Loucy (cell line): ENCODE data around the gene ZNF423.

Experiments used
- H2AFZ ChIP-seq: fragments of 200-600 bp; sonication (generic); 2 replicates; pipeline ENCODE4 v1.6.0; 2016; ENCODE audit warnings: antibody characterized with exemption, mild to moderate bottlenecking, low read length, moderate library complexity
- H3F3A ChIP-seq: fragments of 200-600 bp; 2 replicates; pipeline ENCODE4 v1.6.0; 2016; ENCODE audit warnings: antibody characterized with exemption, low read depth, mild to moderate bottlenecking
- H3K27me3 ChIP-seq: fragments of 200-600 bp; sonication (generic); 2 replicates; pipeline ENCODE4 v1.6.1; 2014; ENCODE audit warnings: low read length, mild to moderate bottlenecking; ENCODE audit not compliant: insufficient read depth, poor library complexity, severe bottlenecking
- H3K36me3 ChIP-seq: fragments of 200-600 bp; sonication (generic); 2 replicates; pipeline ENCODE4 v1.6.1; 2016; ENCODE audit warnings: low read length; ENCODE audit not compliant: insufficient read depth
- H3K4me1 ChIP-seq: fragments of 200-600 bp; sonication (generic); 2 replicates; pipeline ENCODE4 v1.5.1; 2014; ENCODE audit warnings: low read length, mild to moderate bottlenecking; ENCODE audit not compliant: insufficient read depth, poor library complexity, severe bottlenecking
- H3K4me2 ChIP-seq: fragments of 200-600 bp; sonication (generic); 2 replicates; pipeline ENCODE4 v1.6.0; 2014; ENCODE audit warnings: antibody characterized with exemption, low read length, low read depth, mild to moderate bottlenecking; ENCODE audit not compliant: poor library complexity, severe bottlenecking
- H3K4me3 ChIP-seq: fragments of 200-600 bp; sonication (generic); 2 replicates; pipeline ENCODE4 v1.5.1; 2014; ENCODE audit warnings: low read length, mild to moderate bottlenecking, mixed read lengths; ENCODE audit not compliant: poor library complexity, severe bottlenecking
- H3K79me2 ChIP-seq: fragments of 200-600 bp; sonication (generic); 2 replicates; pipeline ENCODE4 v1.6.1; 2014; ENCODE audit warnings: low read length; ENCODE audit not compliant: insufficient read depth
- H3K9ac ChIP-seq: fragments of 200-600 bp; sonication (generic); 2 replicates; pipeline ENCODE4 v1.6.0; 2014; ENCODE audit warnings: mild to moderate bottlenecking, low read depth, low read length, moderate library complexity; ENCODE audit not compliant: poor library complexity, severe bottlenecking
- H3K9me2 ChIP-seq: fragments of 200-600 bp; sonication (generic); replicated peaks from 2 replicates; pipeline ENCODE4 v1.6.1; 2016; ENCODE audit warnings: low read depth, low read length, mixed read lengths
- H3K9me3 ChIP-seq: fragments of 200-600 bp; sonication (generic); 2 replicates; pipeline ENCODE4 v1.6.1; 2014; ENCODE audit warnings: mild to moderate bottlenecking, antibody characterized with exemption, low read length, low read depth; ENCODE audit not compliant: insufficient read depth
- H4K20me1 ChIP-seq: fragments of 200-600 bp; sonication (generic); 2 replicates; pipeline ENCODE4 v1.6.0; 2014; ENCODE audit warnings: antibody characterized with exemption, low read length, mild to moderate bottlenecking; ENCODE audit not compliant: insufficient read depth, poor library complexity, severe bottlenecking
- CTCF ChIP-seq: fragments of 200-600 bp; sonication (generic); conservative IDR thresholded peaks from 2 replicates; pipeline ENCODE4 v1.5.1; 2014; ENCODE audit warnings: mild to moderate bottlenecking, antibody characterized with exemption, low read length
- EZH2phosphoT487 ChIP-seq: fragments of 200-600 bp; IDR thresholded peaks from 2 replicates; pipeline ENCODE4 v1.6.1; 2018; ENCODE audit warnings: antibody characterized with exemption, mild to moderate bottlenecking, moderate library complexity, borderline replicate concordance

ZNF423 gene

GRCh38 chr16:49834531-49835151 is 21.3 kb downstream of the ZNF423 start:
- no peaks in the 10 kb centered on the region for H4K20me1 ChIP-seq
- peaks cover 8% of the 10 kb centered on the region for H3K4me1 ChIP-seq
- no peak overlapping the region for H3K4me3 ChIP-seq
- H3K9me2 ChIP-seq, result no peaks in the 10 kb centered on the region
- no peaks in the 10 kb centered on the region for H3K9me3 ChIP-seq
- no peaks in the 10 kb centered on the region for H3K79me2 ChIP-seq
- H3K27me3 ChIP-seq, result no peaks in the 10 kb centered on the region
- TF ChIP-seq EZH2phosphoT487 (no peak), CTCF (no peak)
- no peak overlapping the region for H3K9ac ChIP-seq
- no peaks in the 10 kb centered on the region for H3F3A ChIP-seq
- H3K36me3 ChIP-seq, result no peaks in the 10 kb centered on the region
- H3K4me2 ChIP-seq, result no peak overlapping the region
- H2AFZ ChIP-seq, result no peak overlapping the region

- Histone ChIP-seq H3K9me2 (no peaks in the 10 kb centered on the region), H3K79me2 (no peaks in the 10 kb centered on the region), H4K20me1 (no peaks in the 10 kb centered on the region), H3K4me3 (no peak overlapping the region), H3K9ac (no peak overlapping the region), H3K27me3 (no peaks in the 10 kb centered on the region), H3K4me1 (peaks cover 8% of the 10 kb centered on the region), H3K4me2 (no peak overlapping the region), H3K36me3 (no peaks in the 10 kb centered on the region), H2AFZ (no peak overlapping the region), H3F3A (no peaks in the 10 kb centered on the region), H3K9me3 (no peaks in the 10 kb centered on the region)
- TF ChIP-seq EZH2phosphoT487 (no peak), CTCF (no peak)
Observed at GRCh38 chr16:49833796-49834530, 21.9 kb downstream of the ZNF423 start.

- H3F3A ChIP-seq, result no peaks in the 10 kb centered on the region
- no peak for TF ChIP-seq CTCF
- no peak for TF ChIP-seq EZH2phosphoT487
- no peak overlapping the region for H3K4me3 ChIP-seq
- H3K79me2 ChIP-seq, result no peaks in the 10 kb centered on the region
- H3K9me2 ChIP-seq, result no peaks in the 10 kb centered on the region
- no peaks in the 10 kb centered on the region for H4K20me1 ChIP-seq
- no peak overlapping the region for H3K4me2 ChIP-seq
- no peak overlapping the region for H2AFZ ChIP-seq
- H3K9ac ChIP-seq, result no peak overlapping the region
- H3K9me3 ChIP-seq, result no peaks in the 10 kb centered on the region
- peaks cover 8% of the 10 kb centered on the region for H3K4me1 ChIP-seq
- no peaks in the 10 kb centered on the region for H3K27me3 ChIP-seq
- no peaks in the 10 kb centered on the region for H3K36me3 ChIP-seq
Observed at GRCh38 chr16:49833085-49833484, 22.8 kb downstream of the ZNF423 start.
